Liver (tissue), 9 donors: ENCODE measurements around the gene SDR9C7. TPM values are rescaled to one million over a fixed set of nuclear protein-coding genes. Genes with fewer than 3 reads are reported as not detected.

ENCODE experiments used
- DNase-seq: peaks from one replicate; pipeline ENCODE4 v3.0.0-alpha.2; 2017; ENCODE audit warnings: low spot score
- H3K27ac ChIP-seq, 2 donors: one replicate each; pipeline ENCODE4 v1.7.0; 2013; ENCODE audit warnings: inconsistent platforms in 2 of 2, low read length in 2 of 2, control low read depth in 1 of 2, low read depth in 1 of 2, mild to moderate bottlenecking in 1 of 2
- H3K27me3 ChIP-seq, 4 donors: one replicate each; pipeline versions ENCODE4 v1.6.1 to v1.7.0; 2013; ENCODE audit warnings: low read length in 3 of 4, inconsistent platforms in 1 of 4, mild to moderate bottlenecking in 1 of 4, moderate library complexity in 1 of 4; ENCODE audit not compliant: control insufficient read depth in 4 of 4, insufficient read depth in 4 of 4
- H3K36me3 ChIP-seq, 4 donors: one replicate each; pipeline versions ENCODE4 v1.6.1 to v1.7.0; 2013; ENCODE audit warnings: low read length in 3 of 4, mild to moderate bottlenecking in 3 of 4, low read depth in 1 of 4, moderate library complexity in 1 of 4; ENCODE audit not compliant: control insufficient read depth in 4 of 4, insufficient read depth in 3 of 4
- H3K4me1 ChIP-seq, 4 donors: one replicate each; pipeline versions ENCODE4 v1.6.1 to v1.7.0; 2013; ENCODE audit warnings: low read length in 3 of 4, mild to moderate bottlenecking in 3 of 4, moderate library complexity in 1 of 4; ENCODE audit not compliant: control insufficient read depth in 4 of 4, insufficient read depth in 4 of 4
- H3K4me3 ChIP-seq, 3 donors: one replicate each; pipeline versions ENCODE4 v1.6.1 to v1.7.0; 2013; ENCODE audit warnings: low read length in 3 of 3, control low read depth in 1 of 3, low read depth in 1 of 3, mild to moderate bottlenecking in 1 of 3
- H3K9ac ChIP-seq, 2 donors: one replicate each; pipeline ENCODE4 v1.7.0; 2013; ENCODE audit warnings: low read length in 2 of 2, mild to moderate bottlenecking in 2 of 2, moderate library complexity in 2 of 2, control low read depth in 1 of 2, low read depth in 1 of 2
- H3K9me3 ChIP-seq, 4 donors: one replicate each; pipeline versions ENCODE4 v1.6.1 to v1.7.0; 2013; ENCODE audit warnings: low read length in 3 of 4; ENCODE audit not compliant: control insufficient read depth in 4 of 4
- EGR1 ChIP-seq, 2 donors: IDR thresholded peaks; 2 replicates each; pipeline ENCODE4 v1.6.1; 2016 to 2018; ENCODE audit warnings: antibody characterized with exemption in 2 of 2, low read depth in 2 of 2
- FOXA1 ChIP-seq: IDR thresholded peaks from 2 replicates; pipeline ENCODE4 v1.6.1; 2016; ENCODE audit warnings: antibody characterized with exemption
- FOXA2 ChIP-seq: IDR thresholded peaks from 2 replicates; pipeline ENCODE4 v1.6.1; 2016; ENCODE audit warnings: antibody characterized with exemption
- GABPA ChIP-seq, 2 donors: IDR thresholded peaks in 1 of 2; conservative IDR thresholded peaks in 1 of 2; 2 replicates each; pipeline ENCODE4 v1.6.1; 2016; ENCODE audit warnings: antibody characterized with exemption in 2 of 2, mild to moderate bottlenecking in 1 of 2, moderate library complexity in 1 of 2
- HNF4A ChIP-seq, 2 donors: conservative IDR thresholded peaks; 2 replicates each; pipeline ENCODE4 v1.6.1; 2016; ENCODE audit warnings: antibody characterized with exemption in 2 of 2, mild to moderate bottlenecking in 2 of 2
- HNF4G ChIP-seq: IDR thresholded peaks from 2 replicates; pipeline ENCODE4 v1.6.1; 2016; ENCODE audit warnings: antibody characterized with exemption
- JUND ChIP-seq, 2 donors: IDR thresholded peaks; 2 replicates each; pipeline ENCODE4 v1.6.1; 2016; ENCODE audit warnings: antibody characterized with exemption in 2 of 2
- NR2F2 ChIP-seq: IDR thresholded peaks from 2 replicates; pipeline ENCODE4 v1.6.1; 2016; ENCODE audit warnings: antibody characterized with exemption
- RAD21 ChIP-seq, 2 donors: IDR thresholded peaks; 2 replicates each; pipeline ENCODE4 v1.6.1; 2016; ENCODE audit warnings: antibody characterized with exemption in 2 of 2, mild to moderate bottlenecking in 2 of 2
- RXRA ChIP-seq, 2 donors: IDR thresholded peaks; 2 replicates each; pipeline ENCODE4 v1.6.1; 2017 to 2018; ENCODE audit warnings: antibody characterized with exemption in 2 of 2, mild to moderate bottlenecking in 1 of 2
- SP1 ChIP-seq: IDR thresholded peaks from 2 replicates; pipeline ENCODE4 v1.6.1; 2018; ENCODE audit warnings: antibody characterized with exemption, mild to moderate bottlenecking
- TAF1 ChIP-seq: conservative IDR thresholded peaks from 2 replicates; pipeline ENCODE4 v1.6.1; 2016; ENCODE audit warnings: antibody characterized with exemption, mild to moderate bottlenecking
- YY1 ChIP-seq: IDR thresholded peaks from 2 replicates; pipeline ENCODE4 v1.6.1; 2016; ENCODE audit warnings: antibody characterized with exemption, mild to moderate bottlenecking
- WGBS: extraction: QIAGEN DNeasy Blood & Tissue Kit; methylation state at CpG from one replicate; pipeline ENCODE4 v1.1.7; 2013; 5-methylcytosine and 5-hydroxymethylcytosine counted together
- polyA plus RNA-seq, 2 donors: library from polyadenylated mRNA; stranded (reverse) in 1 of 2; unstranded in 1 of 2; fragments of 200-250 nt in 1 of 2; fragments of >200 nt in 1 of 2; fragmentation: Nextera tagmentation in 1 of 2; extraction: Ambion mirVana in 1 of 2; gene quantifications; one replicate each; pipeline versions ENCODE4 v1.2.1 to v1.2.3, GENCODE V29; 2013 to 2015
- total RNA-seq, 2 donors: library from RNA; depleted of rRNA; stranded (reverse); fragments of >200 nt; gene quantifications; one replicate each; pipeline ENCODE4 v1.2.3, GENCODE V29; 2014
- TF ChIP-seq, protein P1 (sequence below): IDR thresholded peaks from 2 replicates; pipeline ENCODE4 v1.6.1; 2016; ENCODE audit warnings: antibody characterized with exemption, mild to moderate bottlenecking
- TF ChIP-seq, protein P2 (sequence below): IDR thresholded peaks from 2 replicates; pipeline ENCODE4 v1.6.1; 2016; ENCODE audit warnings: antibody characterized with exemption
- TF ChIP-seq, protein P3 (sequence below): fragments of 150-350 bp; IDR thresholded peaks from 2 replicates; pipeline ENCODE4 v1.5.1; 2017; ENCODE audit warnings: improper control_type of control experiment, low read depth, low read length; ENCODE audit not compliant: missing input control
- TF ChIP-seq, protein P4 (sequence below): IDR thresholded peaks from 2 replicates; pipeline ENCODE4 v1.6.1; 2016; ENCODE audit warnings: antibody characterized with exemption
- TF ChIP-seq, protein P5 (sequence below): IDR thresholded peaks from 2 replicates; pipeline ENCODE4 v1.6.1; 2016; ENCODE audit warnings: antibody characterized with exemption
- donor health status: healthy.
- donor health status: healthy.
- donor health status: healthy.
- donor health status: healthy.
- donor health status: healthy.

The SDR9C7 gene
- total and polyA plus RNA-seq, 4 donors = not detected

DNA sequence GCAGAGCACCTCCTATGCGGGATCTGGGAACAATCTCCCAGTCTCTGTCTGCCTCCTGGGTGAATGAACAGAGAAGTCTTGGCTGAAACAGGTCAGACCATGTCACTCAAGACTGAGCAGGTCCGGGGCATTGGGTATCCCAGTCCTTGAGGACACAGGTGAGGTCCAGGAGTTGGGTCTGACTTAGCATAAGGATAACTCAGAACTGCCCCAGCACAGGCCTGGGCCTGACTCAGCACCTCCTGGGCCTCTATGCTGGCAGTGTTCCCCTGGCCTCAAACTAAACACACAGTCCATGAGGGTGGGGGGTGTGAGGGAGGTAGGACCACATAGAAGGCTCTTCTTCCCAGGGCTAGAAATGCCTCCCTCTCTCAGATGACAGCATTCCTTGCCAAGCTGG lies 1.5 kb upstream of the SDR9C7 start:
- Histone ChIP-seq H3K4me3 (no peak overlapping the region), H3K9ac (no peak overlapping the region), H3K27me3 (no peaks in the 10 kb centered on the region), H3K4me1 (no peaks in the 10 kb centered on the region), H3K27ac (no peak overlapping the region), H3K36me3 (no peaks in the 10 kb centered on the region), H3K9me3 (no peaks in the 10 kb centered on the region)
- TF ChIP-seq, protein P1, sequence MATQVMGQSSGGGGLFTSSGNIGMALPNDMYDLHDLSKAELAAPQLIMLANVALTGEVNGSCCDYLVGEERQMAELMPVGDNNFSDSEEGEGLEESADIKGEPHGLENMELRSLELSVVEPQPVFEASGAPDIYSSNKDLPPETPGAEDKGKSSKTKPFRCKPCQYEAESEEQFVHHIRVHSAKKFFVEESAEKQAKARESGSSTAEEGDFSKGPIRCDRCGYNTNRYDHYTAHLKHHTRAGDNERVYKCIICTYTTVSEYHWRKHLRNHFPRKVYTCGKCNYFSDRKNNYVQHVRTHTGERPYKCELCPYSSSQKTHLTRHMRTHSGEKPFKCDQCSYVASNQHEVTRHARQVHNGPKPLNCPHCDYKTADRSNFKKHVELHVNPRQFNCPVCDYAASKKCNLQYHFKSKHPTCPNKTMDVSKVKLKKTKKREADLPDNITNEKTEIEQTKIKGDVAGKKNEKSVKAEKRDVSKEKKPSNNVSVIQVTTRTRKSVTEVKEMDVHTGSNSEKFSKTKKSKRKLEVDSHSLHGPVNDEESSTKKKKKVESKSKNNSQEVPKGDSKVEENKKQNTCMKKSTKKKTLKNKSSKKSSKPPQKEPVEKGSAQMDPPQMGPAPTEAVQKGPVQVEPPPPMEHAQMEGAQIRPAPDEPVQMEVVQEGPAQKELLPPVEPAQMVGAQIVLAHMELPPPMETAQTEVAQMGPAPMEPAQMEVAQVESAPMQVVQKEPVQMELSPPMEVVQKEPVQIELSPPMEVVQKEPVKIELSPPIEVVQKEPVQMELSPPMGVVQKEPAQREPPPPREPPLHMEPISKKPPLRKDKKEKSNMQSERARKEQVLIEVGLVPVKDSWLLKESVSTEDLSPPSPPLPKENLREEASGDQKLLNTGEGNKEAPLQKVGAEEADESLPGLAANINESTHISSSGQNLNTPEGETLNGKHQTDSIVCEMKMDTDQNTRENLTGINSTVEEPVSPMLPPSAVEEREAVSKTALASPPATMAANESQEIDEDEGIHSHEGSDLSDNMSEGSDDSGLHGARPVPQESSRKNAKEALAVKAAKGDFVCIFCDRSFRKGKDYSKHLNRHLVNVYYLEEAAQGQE = no peak
- TF ChIP-seq NR2F2 (no peak), YY1 (no peak)
- no peak for DNase-seq
- WGBS = 97% methylated on average over 2 of the region's 2 CpGs

DNA sequence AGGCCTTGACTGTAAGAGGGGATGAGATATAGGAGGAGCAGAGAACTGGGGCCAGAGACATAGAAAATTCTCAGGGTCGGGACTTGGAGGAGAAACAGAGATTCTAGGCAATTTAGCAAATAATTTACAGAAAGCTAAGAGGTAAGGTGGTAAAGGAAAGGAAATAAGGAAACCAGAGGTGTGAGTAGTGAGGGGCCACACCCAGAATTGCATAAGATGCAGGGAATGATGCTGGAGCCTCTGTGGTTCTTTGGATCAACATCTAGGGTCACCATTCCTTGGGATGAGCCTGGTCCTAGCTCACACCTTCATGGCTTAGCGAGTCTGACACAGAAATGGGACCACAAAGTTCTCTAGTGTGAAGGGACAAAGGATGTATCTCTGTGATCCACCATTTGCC lies 949 bp upstream of the SDR9C7 start:
- no peaks in the 10 kb centered on the region for H3K36me3 ChIP-seq
- H3K9ac ChIP-seq = no peak overlapping the region
- no peak overlapping the region for H3K4me3 ChIP-seq
- TF ChIP-seq, protein P2, sequence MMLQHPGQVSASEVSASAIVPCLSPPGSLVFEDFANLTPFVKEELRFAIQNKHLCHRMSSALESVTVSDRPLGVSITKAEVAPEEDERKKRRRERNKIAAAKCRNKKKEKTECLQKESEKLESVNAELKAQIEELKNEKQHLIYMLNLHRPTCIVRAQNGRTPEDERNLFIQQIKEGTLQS = no peak
- TF ChIP-seq FOXA1 = no peak
- no peak for TF ChIP-seq RAD21 (IDR thresholded peaks at IDR 0.05)
- TF ChIP-seq, protein P3, sequence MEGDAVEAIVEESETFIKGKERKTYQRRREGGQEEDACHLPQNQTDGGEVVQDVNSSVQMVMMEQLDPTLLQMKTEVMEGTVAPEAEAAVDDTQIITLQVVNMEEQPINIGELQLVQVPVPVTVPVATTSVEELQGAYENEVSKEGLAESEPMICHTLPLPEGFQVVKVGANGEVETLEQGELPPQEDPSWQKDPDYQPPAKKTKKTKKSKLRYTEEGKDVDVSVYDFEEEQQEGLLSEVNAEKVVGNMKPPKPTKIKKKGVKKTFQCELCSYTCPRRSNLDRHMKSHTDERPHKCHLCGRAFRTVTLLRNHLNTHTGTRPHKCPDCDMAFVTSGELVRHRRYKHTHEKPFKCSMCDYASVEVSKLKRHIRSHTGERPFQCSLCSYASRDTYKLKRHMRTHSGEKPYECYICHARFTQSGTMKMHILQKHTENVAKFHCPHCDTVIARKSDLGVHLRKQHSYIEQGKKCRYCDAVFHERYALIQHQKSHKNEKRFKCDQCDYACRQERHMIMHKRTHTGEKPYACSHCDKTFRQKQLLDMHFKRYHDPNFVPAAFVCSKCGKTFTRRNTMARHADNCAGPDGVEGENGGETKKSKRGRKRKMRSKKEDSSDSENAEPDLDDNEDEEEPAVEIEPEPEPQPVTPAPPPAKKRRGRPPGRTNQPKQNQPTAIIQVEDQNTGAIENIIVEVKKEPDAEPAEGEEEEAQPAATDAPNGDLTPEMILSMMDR = no peak
- no peak for TF ChIP-seq NR2F2
- TF ChIP-seq YY1 = no peak
- no peak for TF ChIP-seq RXRA (IDR thresholded peaks at IDR 0.05)
- TF ChIP-seq, protein P4, sequence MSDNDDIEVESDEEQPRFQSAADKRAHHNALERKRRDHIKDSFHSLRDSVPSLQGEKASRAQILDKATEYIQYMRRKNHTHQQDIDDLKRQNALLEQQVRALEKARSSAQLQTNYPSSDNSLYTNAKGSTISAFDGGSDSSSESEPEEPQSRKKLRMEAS = no peak
- TF ChIP-seq, protein P5, sequence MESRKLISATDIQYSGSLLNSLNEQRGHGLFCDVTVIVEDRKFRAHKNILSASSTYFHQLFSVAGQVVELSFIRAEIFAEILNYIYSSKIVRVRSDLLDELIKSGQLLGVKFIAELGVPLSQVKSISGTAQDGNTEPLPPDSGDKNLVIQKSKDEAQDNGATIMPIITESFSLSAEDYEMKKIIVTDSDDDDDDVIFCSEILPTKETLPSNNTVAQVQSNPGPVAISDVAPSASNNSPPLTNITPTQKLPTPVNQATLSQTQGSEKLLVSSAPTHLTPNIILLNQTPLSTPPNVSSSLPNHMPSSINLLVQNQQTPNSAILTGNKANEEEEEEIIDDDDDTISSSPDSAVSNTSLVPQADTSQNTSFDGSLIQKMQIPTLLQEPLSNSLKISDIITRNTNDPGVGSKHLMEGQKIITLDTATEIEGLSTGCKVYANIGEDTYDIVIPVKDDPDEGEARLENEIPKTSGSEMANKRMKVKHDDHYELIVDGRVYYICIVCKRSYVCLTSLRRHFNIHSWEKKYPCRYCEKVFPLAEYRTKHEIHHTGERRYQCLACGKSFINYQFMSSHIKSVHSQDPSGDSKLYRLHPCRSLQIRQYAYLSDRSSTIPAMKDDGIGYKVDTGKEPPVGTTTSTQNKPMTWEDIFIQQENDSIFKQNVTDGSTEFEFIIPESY = no peak
- no peak for TF ChIP-seq JUND (IDR thresholded peaks at IDR 0.05)
- no peak for TF ChIP-seq HNF4G
- no peak for TF ChIP-seq FOXA2
- no peak for TF ChIP-seq HNF4A (conservative IDR thresholded peaks at IDR 0.05)
- no peak for TF ChIP-seq SP1
- TF ChIP-seq TAF1 = no peak
- TF ChIP-seq EGR1 (IDR thresholded peaks at IDR 0.05; ENCODE audit: low read depth in 2 of 2) = no peak
- no peak for TF ChIP-seq GABPA (IDR thresholded peaks at IDR 0.05 in 1 of 2, conservative IDR thresholded peaks at IDR 0.05 in 1 of 2)
- TF ChIP-seq, protein P1 = no peak
- H3K9me3 ChIP-seq = no peaks in the 10 kb centered on the region
- WGBS = 87% methylated on average over 2 of the region's 2 CpGs
- no peaks in the 10 kb centered on the region for H3K27me3 ChIP-seq
- no peaks in the 10 kb centered on the region for H3K4me1 ChIP-seq
- H3K27ac ChIP-seq = no peak overlapping the region
- DNase-seq = no peak
